Measurements from ENCODE around the gene SPAAR. TPM values are rescaled to one million over a fixed set of nuclear protein-coding genes. Genes with fewer than 3 reads are reported as not detected.

Gene SPAAR
- total RNA-seq, 1 donor from 2014 or later, result not detected

DNA sequence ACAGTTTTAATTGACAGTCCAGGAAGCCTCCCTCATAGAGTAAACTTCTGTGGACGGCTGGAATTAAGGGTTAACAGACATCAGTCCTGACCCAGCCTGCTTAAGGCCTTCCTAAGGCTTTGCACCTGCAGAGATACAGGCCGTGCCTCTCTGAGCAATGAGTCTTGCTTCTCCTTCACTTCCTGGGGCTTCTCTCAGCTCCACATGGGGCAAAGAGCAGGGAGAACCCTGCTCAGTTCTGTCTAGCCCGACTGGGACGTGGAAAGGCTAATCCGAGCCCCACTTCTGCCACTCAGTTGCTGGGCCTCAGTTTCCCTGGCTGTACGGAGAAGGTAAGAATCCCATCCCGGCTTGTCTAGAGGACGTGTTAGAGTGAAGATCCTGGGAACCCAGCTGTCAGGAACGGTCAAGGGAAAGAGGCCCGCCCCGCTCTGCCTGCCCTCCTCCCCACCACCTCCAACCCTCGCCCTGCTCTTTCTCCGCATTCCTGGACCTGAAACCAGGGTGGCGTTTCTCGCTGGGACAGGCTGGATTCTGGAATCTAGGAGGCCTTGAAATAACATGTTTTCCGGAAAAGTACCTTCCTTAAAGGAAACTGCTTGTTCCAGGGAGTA lies 6.5 kb downstream of the SPAAR start:
- Mint-ChIP-seq H3K9me3 (no peaks in the 10 kb centered on the region), H3K27ac (no peak overlapping the region), H3K27me3 (peaks cover 10% of the 10 kb centered on the region), H3K4me1 (peaks cover 6% of the 10 kb centered on the region), H3K36me3 (ENCODE audit: low read depth) (no peaks in the 10 kb centered on the region), H3K4me3 (no peak overlapping the region)
- ChIA-PET CTCF (no interaction called here), POLR2A (no interaction called here)
- intact Hi-C loops (cut with micrococcal nuclease), result no loop called here
- ATAC-seq (ENCODE audit: low read depth), result no peak
- TF ChIP-seq CTCF (IDR thresholded peaks at IDR 0.05), result no peak
- no peak for DNase-seq

- peaks cover 2% of the 10 kb centered on the region for H3K4me1 Mint-ChIP-seq
- TF ChIP-seq CTCF (IDR thresholded peaks at IDR 0.05), result no peak
- H3K4me3 Mint-ChIP-seq, result no peak overlapping the region
- DNase-seq (no peak), ATAC-seq (ENCODE audit: low read depth) (no peak)
- ChIA-PET CTCF (no interaction called here), POLR2A (no interaction called here)
- no peak overlapping the region for H3K27ac Mint-ChIP-seq
- no peaks in the 10 kb centered on the region for H3K36me3 Mint-ChIP-seq (ENCODE audit: low read depth)
- H3K27me3 Mint-ChIP-seq, result no peaks in the 10 kb centered on the region
- intact Hi-C loops (cut with micrococcal nuclease), result no loop called here
- H3K9me3 Mint-ChIP-seq, result no peaks in the 10 kb centered on the region
Measured at GRCh38 chr9:35917261-35917660, 8.0 kb downstream of the SPAAR start.

- Mint-ChIP-seq H3K4me1 (peaks cover 2% of the 10 kb centered on the region), H3K9me3 (no peaks in the 10 kb centered on the region), H3K36me3 (ENCODE audit: low read depth) (no peaks in the 10 kb centered on the region), H3K27me3 (peaks cover 8% of the 10 kb centered on the region), H3K4me3 (no peak overlapping the region), H3K27ac (no peak overlapping the region)
- TF ChIP-seq CTCF (IDR thresholded peaks at IDR 0.05), result no peak
- ATAC-seq (ENCODE audit: low read depth) (no peak), DNase-seq (no peak)
- ChIA-PET CTCF (no interaction called here), POLR2A (no interaction called here)
- intact Hi-C loops (cut with micrococcal nuclease), result no loop called here
Measured at GRCh38 chr9:35918780-35919179, 9.5 kb downstream of the SPAAR start.

- no peaks in the 10 kb centered on the region for H3K9me3 Mint-ChIP-seq
- no peak overlapping the region for H3K27ac Mint-ChIP-seq
- TF ChIP-seq CTCF (IDR thresholded peaks at IDR 0.05), result no peak
- no peaks in the 10 kb centered on the region for H3K36me3 Mint-ChIP-seq (ENCODE audit: low read depth)
- peaks cover 8% of the 10 kb centered on the region for H3K27me3 Mint-ChIP-seq
- intact Hi-C loops (cut with micrococcal nuclease), result no loop called here
- H3K4me1 Mint-ChIP-seq, result peaks cover 2% of the 10 kb centered on the region
- no peak overlapping the region for H3K4me3 Mint-ChIP-seq
- ChIA-PET CTCF (interaction anchor here (0.6 to 0.7 kb wide), 2 partner anchors 13 to 14 kb away, joined by 3 to 4 read pairs; partner anchors contain the start of gene HRCT1), POLR2A (no interaction called here)
- ATAC-seq (ENCODE audit: low read depth) (no peak), DNase-seq (no peak)
Measured at GRCh38 chr9:35919212-35920008, 10.1 kb downstream of the SPAAR start.

- Mint-ChIP-seq H3K36me3 (ENCODE audit: low read depth) (no peaks in the 10 kb centered on the region), H3K27ac (no peak overlapping the region), H3K4me3 (no peak overlapping the region), H3K9me3 (no peaks in the 10 kb centered on the region), H3K27me3 (peaks cover 8% of the 10 kb centered on the region), H3K4me1 (peaks cover 2% of the 10 kb centered on the region)
- ATAC-seq (ENCODE audit: low read depth) (no peak), DNase-seq (no peak)
- CTCF ChIA-PET, result interaction anchor here (0.7 kb wide), 1 partner anchor 15 kb away, joined by 3 read pairs; the partner anchor contains the start of gene HRCT1
- TF ChIP-seq CTCF (IDR thresholded peaks at IDR 0.05), result no peak
- intact Hi-C loops (cut with micrococcal nuclease), result no loop called here
- POLR2A ChIA-PET, result no interaction called here
Measured at GRCh38 chr9:35920051-35920620, 10.8 kb downstream of the SPAAR start.
